GM19035 (cell line): Measurements from ENCODE around the gene ZNF213.
A peak's percentile ranks its signal among the peaks of the same experiment; 100 is the strongest.

Experiments
- ATAC-seq: cut with Tn5 transposase; IDR thresholded peaks from one replicate; pipeline ENCODE4 v1.9.1; 2021; ENCODE audit not compliant: unreplicated experiment

Gene ZNF213

GRCh38 chr16:3101018-3101840, 33.6 kb upstream of the ZNF213 start:
- ATAC-seq, result no peak

DNA sequence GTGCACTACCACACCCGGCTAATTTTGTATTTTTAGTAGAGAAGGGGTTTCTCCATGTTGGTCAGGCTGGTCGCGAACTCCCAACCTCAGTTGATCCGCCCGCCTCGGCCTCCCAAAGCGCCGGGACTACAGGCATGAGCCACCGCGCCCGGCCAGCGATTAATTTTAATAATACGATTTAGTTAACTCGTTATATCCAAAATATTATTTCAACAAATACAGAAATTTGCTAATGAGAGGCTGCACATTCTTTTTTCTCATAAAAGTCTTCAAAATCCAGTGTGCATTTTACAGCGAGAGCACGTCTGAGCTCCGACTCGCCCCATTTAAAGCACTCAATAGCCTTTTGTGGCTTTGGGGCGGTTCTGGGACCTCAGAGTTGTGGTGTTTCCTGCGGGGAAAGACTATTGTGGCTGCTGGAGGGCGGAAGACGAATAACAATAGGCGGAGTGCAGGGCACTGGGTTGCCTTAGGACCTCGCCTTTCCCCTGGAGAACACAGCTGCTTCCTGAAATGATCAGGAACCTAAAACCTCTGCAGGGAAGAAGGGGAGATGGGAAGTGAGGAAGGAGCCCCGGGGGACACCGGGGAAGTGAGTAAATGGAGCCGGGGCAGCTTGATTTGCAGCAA, 32.9 kb upstream of the ZNF213 start:
- ATAC-seq, result no peak

GRCh38 chr16:3106205-3106928, 28.5 kb upstream of the ZNF213 start:
- peak; percentile 87 for ATAC-seq

DNA sequence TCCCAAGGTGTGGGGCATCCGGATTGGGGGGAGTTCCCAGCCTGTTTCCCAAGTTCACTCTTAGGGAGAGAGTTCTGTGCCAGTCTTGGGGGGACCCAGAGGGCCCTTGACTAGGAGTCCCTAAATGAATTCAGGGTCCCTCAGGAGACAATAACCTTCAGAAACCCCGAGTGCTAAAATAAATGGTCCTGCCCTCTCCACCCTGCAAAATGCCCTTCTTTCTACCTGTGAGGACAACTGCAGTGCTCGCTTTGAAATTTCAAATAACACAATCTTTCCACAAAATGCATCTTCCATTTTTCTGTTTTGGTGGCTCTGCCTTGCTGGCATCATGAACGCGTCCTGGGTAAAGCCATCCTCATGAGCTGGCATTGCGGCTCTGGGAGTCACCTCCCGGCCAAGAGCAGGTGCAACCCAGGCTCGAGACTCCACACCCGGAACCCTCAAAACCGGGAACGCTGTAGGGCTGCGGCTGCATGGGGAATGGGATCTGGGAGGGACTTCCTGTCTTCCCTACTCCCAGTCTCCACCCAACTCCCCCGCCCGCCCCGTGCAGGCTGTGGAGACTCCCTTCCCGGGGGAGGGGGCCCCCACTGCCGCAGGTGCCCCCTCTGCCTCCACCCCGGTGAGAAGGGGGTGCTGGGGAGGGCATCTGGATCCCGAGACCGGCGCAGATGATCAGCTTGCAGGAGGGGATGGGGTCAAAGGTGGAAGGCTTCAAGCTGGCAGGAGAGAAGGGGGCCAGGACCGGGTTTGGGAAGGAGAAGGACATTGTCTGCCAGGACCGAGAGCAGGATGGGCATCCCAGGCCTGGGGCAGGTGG, 22.6 kb upstream of the ZNF213 start, which contains the start of gene ZNF205:
Gene ZNF205 (plus strand): TSS at position 529 of the 823 bp plus-strand sequence. CDS start 845 bp downstream, outside the sequence.
- no peak for ATAC-seq

DNA sequence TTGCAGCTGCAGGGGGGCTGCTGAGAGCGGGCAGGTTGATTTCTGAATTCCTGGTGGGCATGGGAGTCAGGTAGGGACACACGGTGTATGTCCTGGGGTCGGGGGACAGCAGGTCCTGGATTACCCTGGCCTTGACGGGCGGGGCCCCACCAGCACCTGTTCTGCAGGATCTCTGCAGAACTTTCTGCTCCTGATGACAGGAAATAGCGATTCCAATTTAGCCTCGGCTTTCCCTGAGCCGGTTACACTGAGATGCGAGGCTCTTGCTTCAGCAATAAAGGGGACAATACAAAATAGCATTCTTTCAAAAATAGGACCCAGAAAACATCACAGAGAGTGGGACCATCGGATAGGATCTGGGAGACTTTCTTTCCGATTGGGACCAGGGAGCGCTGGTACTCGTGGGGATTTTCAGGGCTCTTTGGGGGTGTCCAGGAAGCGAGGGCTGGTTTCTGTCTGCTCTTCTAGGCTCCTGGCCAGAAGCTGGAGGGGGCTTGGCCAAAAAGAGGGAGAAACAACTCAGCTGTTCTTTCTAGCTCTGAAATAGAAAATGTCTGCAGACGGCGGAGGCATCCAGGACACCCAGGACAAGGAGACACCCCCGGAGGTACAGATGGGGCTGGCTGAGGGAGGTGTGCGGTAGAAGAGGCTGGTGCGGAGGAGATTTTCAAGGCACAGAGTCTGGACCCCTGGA, 21.8 kb upstream of the ZNF213 start:
- ATAC-seq, result no peak

GRCh38 chr16:3113765-3114479, 20.9 kb upstream of the ZNF213 start:
- ATAC-seq, result no peak

GRCh38 chr16:3115003-3115402, 19.8 kb upstream of the ZNF213 start:
- ATAC-seq, result no peak

GRCh38 chr16:3115561-3115960, 19.3 kb upstream of the ZNF213 start:
- no peak for ATAC-seq

GRCh38 chr16:3118204-3118790, 16.5 kb upstream of the ZNF213 start:
- ATAC-seq, result no peak

- ATAC-seq, result no peak
These were observed 16.0 kb upstream of the ZNF213 start for GRCh38 chr16:3118846-3119245.

- no peak for ATAC-seq
These were observed 15.5 kb upstream of the ZNF213 start for GRCh38 chr16:3119286-3119685.

GRCh38 chr16:3119701-3120408, 15.0 kb upstream of the ZNF213 start:
- ATAC-seq, result no peak

GRCh38 chr16:3120435-3120834, 14.4 kb upstream of the ZNF213 start:
- ATAC-seq, result no peak

- ATAC-seq, result no peak
These were observed 12.9 kb upstream of the ZNF213 start for GRCh38 chr16:3121851-3122467.

DNA sequence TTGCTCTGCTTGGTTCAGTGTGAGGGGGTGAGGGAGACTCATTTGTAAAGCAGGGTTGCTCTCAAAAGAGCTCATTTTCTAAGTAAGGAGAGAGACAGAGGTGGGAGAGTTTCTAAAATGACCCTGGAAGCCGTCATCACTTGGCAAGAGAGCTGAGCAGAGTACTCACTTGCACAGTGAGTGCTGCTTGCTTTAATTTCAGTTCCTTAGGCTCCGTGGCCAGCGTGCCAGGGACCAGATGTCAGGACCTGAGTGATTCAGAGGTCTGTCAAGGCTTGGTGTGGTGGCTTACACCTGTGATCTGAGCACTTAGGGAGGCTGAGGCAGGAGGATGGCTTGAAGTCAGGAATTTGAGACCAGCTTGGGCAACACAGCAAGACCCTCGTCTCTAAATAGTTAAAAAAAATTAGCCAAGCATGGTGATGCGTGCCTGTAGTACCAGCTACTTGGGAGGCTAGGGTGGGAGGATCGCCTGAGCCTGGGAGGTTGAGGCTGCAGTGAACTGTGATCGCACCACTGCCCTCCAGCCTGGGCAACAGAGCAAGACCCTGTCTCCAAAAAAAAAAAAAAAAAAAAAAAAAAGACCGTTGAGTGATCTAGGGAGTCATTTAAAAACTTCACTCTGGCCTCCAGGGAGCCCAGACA, 11.8 kb upstream of the ZNF213 start:
- no peak for ATAC-seq

- peak; percentile 89 for ATAC-seq
These were observed 10.6 kb upstream of the ZNF213 start for GRCh38 chr16:3123986-3124886.

DNA sequence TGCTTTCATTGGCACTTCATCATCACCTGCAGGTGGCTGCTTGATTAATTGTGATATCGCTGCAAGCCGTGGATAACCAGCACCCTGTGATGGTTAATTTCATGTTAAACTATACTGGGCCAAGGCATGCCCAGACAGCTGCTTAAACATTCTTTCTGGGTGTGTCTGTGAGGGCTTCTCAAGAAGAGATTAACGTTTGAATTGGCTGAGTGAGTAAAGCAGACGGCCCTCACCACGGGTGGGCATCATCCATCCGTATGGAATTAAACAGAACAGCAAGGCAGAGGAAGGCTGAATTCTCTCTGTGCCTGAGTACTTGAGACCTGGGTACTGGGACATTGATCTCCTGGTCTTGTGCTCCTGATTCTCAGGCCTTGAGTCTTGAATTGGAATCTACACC, 7.1 kb upstream of the ZNF213 start:
- ATAC-seq, result no peak
